Liver (tissue), 9 donors: ENCODE data around the gene TMX2. TPM values are rescaled to one million over a fixed set of nuclear protein-coding genes. Genes with fewer than 3 reads are reported as not detected.
A peak's percentile ranks its signal among the peaks of the same experiment; 100 is the strongest.

ENCODE experiments used
- DNase-seq: peaks from one replicate; pipeline ENCODE4 v3.0.0-alpha.2; 2017; ENCODE audit warnings: low spot score
- H3K27ac ChIP-seq, 2 donors: one replicate each; pipeline ENCODE4 v1.7.0; 2013; ENCODE audit warnings: inconsistent platforms in 2 of 2, low read length in 2 of 2, control low read depth in 1 of 2, low read depth in 1 of 2, mild to moderate bottlenecking in 1 of 2
- H3K27me3 ChIP-seq, 4 donors: one replicate each; pipeline versions ENCODE4 v1.6.1 to v1.7.0; 2013; ENCODE audit warnings: low read length in 3 of 4, inconsistent platforms in 1 of 4, mild to moderate bottlenecking in 1 of 4, moderate library complexity in 1 of 4; ENCODE audit not compliant: control insufficient read depth in 4 of 4, insufficient read depth in 4 of 4
- H3K36me3 ChIP-seq, 4 donors: one replicate each; pipeline versions ENCODE4 v1.6.1 to v1.7.0; 2013; ENCODE audit warnings: low read length in 3 of 4, mild to moderate bottlenecking in 3 of 4, low read depth in 1 of 4, moderate library complexity in 1 of 4; ENCODE audit not compliant: control insufficient read depth in 4 of 4, insufficient read depth in 3 of 4
- H3K4me1 ChIP-seq, 4 donors: one replicate each; pipeline versions ENCODE4 v1.6.1 to v1.7.0; 2013; ENCODE audit warnings: low read length in 3 of 4, mild to moderate bottlenecking in 3 of 4, moderate library complexity in 1 of 4; ENCODE audit not compliant: control insufficient read depth in 4 of 4, insufficient read depth in 4 of 4
- H3K4me3 ChIP-seq, 3 donors: one replicate each; pipeline versions ENCODE4 v1.6.1 to v1.7.0; 2013; ENCODE audit warnings: low read length in 3 of 3, control low read depth in 1 of 3, low read depth in 1 of 3, mild to moderate bottlenecking in 1 of 3
- H3K9ac ChIP-seq, 2 donors: one replicate each; pipeline ENCODE4 v1.7.0; 2013; ENCODE audit warnings: low read length in 2 of 2, mild to moderate bottlenecking in 2 of 2, moderate library complexity in 2 of 2, control low read depth in 1 of 2, low read depth in 1 of 2
- H3K9me3 ChIP-seq, 4 donors: one replicate each; pipeline versions ENCODE4 v1.6.1 to v1.7.0; 2013; ENCODE audit warnings: low read length in 3 of 4; ENCODE audit not compliant: control insufficient read depth in 4 of 4
- EGR1 ChIP-seq, 2 donors: IDR thresholded peaks; 2 replicates each; pipeline ENCODE4 v1.6.1; 2016 to 2018; ENCODE audit warnings: antibody characterized with exemption in 2 of 2, low read depth in 2 of 2
- FOXA1 ChIP-seq: IDR thresholded peaks from 2 replicates; pipeline ENCODE4 v1.6.1; 2016; ENCODE audit warnings: antibody characterized with exemption
- FOXA2 ChIP-seq: IDR thresholded peaks from 2 replicates; pipeline ENCODE4 v1.6.1; 2016; ENCODE audit warnings: antibody characterized with exemption
- GABPA ChIP-seq, 2 donors: IDR thresholded peaks in 1 of 2; conservative IDR thresholded peaks in 1 of 2; 2 replicates each; pipeline ENCODE4 v1.6.1; 2016; ENCODE audit warnings: antibody characterized with exemption in 2 of 2, mild to moderate bottlenecking in 1 of 2, moderate library complexity in 1 of 2
- HNF4A ChIP-seq, 2 donors: conservative IDR thresholded peaks; 2 replicates each; pipeline ENCODE4 v1.6.1; 2016; ENCODE audit warnings: antibody characterized with exemption in 2 of 2, mild to moderate bottlenecking in 2 of 2
- JUND ChIP-seq, 2 donors: IDR thresholded peaks; 2 replicates each; pipeline ENCODE4 v1.6.1; 2016; ENCODE audit warnings: antibody characterized with exemption in 2 of 2
- RAD21 ChIP-seq, 2 donors: IDR thresholded peaks; 2 replicates each; pipeline ENCODE4 v1.6.1; 2016; ENCODE audit warnings: antibody characterized with exemption in 2 of 2, mild to moderate bottlenecking in 2 of 2
- REST ChIP-seq: IDR thresholded peaks from 2 replicates; pipeline ENCODE4 v1.6.1; 2016; ENCODE audit warnings: antibody characterized with exemption, mild to moderate bottlenecking
- RXRA ChIP-seq, 2 donors: IDR thresholded peaks; 2 replicates each; pipeline ENCODE4 v1.6.1; 2017 to 2018; ENCODE audit warnings: antibody characterized with exemption in 2 of 2, mild to moderate bottlenecking in 1 of 2
- SP1 ChIP-seq: IDR thresholded peaks from 2 replicates; pipeline ENCODE4 v1.6.1; 2018; ENCODE audit warnings: antibody characterized with exemption, mild to moderate bottlenecking
- TAF1 ChIP-seq: conservative IDR thresholded peaks from 2 replicates; pipeline ENCODE4 v1.6.1; 2016; ENCODE audit warnings: antibody characterized with exemption, mild to moderate bottlenecking
- YY1 ChIP-seq: IDR thresholded peaks from 2 replicates; pipeline ENCODE4 v1.6.1; 2016; ENCODE audit warnings: antibody characterized with exemption, mild to moderate bottlenecking
- ZBTB33 ChIP-seq: IDR thresholded peaks from 2 replicates; pipeline ENCODE4 v1.6.1; 2016; ENCODE audit warnings: antibody characterized with exemption
- WGBS: extraction: QIAGEN DNeasy Blood & Tissue Kit; methylation state at CpG from one replicate; pipeline ENCODE4 v1.1.7; 2013; 5-methylcytosine and 5-hydroxymethylcytosine counted together
- polyA plus RNA-seq, 2 donors: library from polyadenylated mRNA; stranded (reverse) in 1 of 2; unstranded in 1 of 2; fragments of 200-250 nt in 1 of 2; fragments of >200 nt in 1 of 2; fragmentation: Nextera tagmentation in 1 of 2; extraction: Ambion mirVana in 1 of 2; gene quantifications; one replicate each; pipeline versions ENCODE4 v1.2.1 to v1.2.3, GENCODE V29; 2013 to 2015
- total RNA-seq, 2 donors: library from RNA; depleted of rRNA; stranded (reverse); fragments of >200 nt; gene quantifications; one replicate each; pipeline ENCODE4 v1.2.3, GENCODE V29; 2014
- TF ChIP-seq, protein P1 (sequence below): IDR thresholded peaks from 2 replicates; pipeline ENCODE4 v1.6.1; 2016; ENCODE audit warnings: antibody characterized with exemption
- TF ChIP-seq, protein P2 (sequence below): IDR thresholded peaks from 2 replicates; pipeline ENCODE4 v1.6.1; 2016; ENCODE audit warnings: antibody characterized with exemption
- TF ChIP-seq, protein P3 (sequence below): fragments of 150-350 bp; IDR thresholded peaks from 2 replicates; pipeline ENCODE4 v1.5.1; 2017; ENCODE audit warnings: improper control_type of control experiment, low read depth, low read length; ENCODE audit not compliant: missing input control
- donor health status: healthy.
- donor health status: healthy.
- donor health status: healthy.
- donor health status: healthy.
- donor health status: healthy.

TMX2 gene
- total and polyA plus RNA-seq, 4 donors = 43.3 to 70.9 (median 59.1) TPM

DNA sequence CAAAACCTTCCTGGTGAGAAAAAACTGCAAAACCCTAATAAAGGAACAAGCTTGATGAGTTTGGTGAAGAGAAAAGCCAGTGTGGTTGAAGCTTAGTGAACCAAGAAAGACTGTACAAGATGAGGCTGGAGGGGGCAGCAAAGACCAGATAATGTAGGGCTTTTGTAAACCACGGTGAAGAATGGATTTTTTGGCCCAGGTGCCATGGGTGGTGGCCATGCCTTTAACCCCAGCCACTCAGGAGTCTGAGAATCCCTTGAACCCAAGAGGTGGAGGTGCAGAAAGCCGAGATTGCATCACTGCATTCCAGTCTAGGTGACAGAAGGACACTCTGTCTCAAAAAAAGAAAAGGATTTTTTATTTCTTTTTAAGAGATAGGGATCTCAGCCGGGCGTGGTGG, 49.5 kb upstream of the TMX2 start:
- Histone ChIP-seq H3K4me1 (peaks cover 3 to 22% (median 15%) of the 10 kb centered on the region in 4 donors), H3K9ac (no peak overlapping the region), H3K27ac (no peak overlapping the region), H3K27me3 (no peaks in the 10 kb centered on the region), H3K36me3 (peaks cover 9 to 25% (median 16%) of the 10 kb centered on the region in 4 donors), H3K4me3 (no peak overlapping the region), H3K9me3 (no peaks in the 10 kb centered on the region)
- WGBS = 71% methylated on average over 4 of the region's 4 CpGs
- DNase-seq = no peak
- TF ChIP-seq RAD21 (IDR thresholded peaks at IDR 0.05) (peak; percentile 39 to 58), FOXA2 (no peak)
- TF ChIP-seq, protein P1, sequence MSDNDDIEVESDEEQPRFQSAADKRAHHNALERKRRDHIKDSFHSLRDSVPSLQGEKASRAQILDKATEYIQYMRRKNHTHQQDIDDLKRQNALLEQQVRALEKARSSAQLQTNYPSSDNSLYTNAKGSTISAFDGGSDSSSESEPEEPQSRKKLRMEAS = no peak

DNA sequence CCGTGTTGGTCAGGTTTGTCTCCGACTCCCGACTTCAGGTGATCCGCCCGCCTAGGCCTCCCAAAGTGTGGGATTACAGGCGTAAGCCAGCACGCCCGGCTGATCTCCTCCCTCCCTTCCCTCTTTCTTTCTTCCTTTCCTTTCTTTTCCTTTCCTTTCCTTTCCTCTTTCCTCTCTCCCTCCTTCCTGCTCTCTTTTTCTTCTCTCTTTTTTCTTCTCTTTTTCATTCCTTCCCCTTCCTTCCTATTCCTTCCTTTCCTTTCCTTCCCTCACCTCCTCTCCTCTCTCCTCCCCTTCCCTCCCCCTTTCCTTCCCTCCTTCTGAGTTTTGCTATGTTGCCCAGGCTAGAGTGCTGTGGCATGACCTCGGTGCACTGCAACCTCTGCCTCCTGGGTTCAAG, 48.4 kb upstream of the TMX2 start:
- H3K4me3 ChIP-seq = no peak overlapping the region
- no peaks in the 10 kb centered on the region for H3K9me3 ChIP-seq
- H3K4me1 ChIP-seq = peaks cover 0 to 14% (median 11%) of the 10 kb centered on the region in 4 donors
- TF ChIP-seq HNF4A (conservative IDR thresholded peaks at IDR 0.05) = no peak
- TF ChIP-seq TAF1 = no peak
- TF ChIP-seq, protein P2, sequence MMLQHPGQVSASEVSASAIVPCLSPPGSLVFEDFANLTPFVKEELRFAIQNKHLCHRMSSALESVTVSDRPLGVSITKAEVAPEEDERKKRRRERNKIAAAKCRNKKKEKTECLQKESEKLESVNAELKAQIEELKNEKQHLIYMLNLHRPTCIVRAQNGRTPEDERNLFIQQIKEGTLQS = no peak
- no peak for TF ChIP-seq YY1
- TF ChIP-seq REST = no peak
- TF ChIP-seq, protein P3, sequence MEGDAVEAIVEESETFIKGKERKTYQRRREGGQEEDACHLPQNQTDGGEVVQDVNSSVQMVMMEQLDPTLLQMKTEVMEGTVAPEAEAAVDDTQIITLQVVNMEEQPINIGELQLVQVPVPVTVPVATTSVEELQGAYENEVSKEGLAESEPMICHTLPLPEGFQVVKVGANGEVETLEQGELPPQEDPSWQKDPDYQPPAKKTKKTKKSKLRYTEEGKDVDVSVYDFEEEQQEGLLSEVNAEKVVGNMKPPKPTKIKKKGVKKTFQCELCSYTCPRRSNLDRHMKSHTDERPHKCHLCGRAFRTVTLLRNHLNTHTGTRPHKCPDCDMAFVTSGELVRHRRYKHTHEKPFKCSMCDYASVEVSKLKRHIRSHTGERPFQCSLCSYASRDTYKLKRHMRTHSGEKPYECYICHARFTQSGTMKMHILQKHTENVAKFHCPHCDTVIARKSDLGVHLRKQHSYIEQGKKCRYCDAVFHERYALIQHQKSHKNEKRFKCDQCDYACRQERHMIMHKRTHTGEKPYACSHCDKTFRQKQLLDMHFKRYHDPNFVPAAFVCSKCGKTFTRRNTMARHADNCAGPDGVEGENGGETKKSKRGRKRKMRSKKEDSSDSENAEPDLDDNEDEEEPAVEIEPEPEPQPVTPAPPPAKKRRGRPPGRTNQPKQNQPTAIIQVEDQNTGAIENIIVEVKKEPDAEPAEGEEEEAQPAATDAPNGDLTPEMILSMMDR = no peak
- TF ChIP-seq EGR1 (IDR thresholded peaks at IDR 0.05; ENCODE audit: low read depth in 2 of 2) = no peak
- TF ChIP-seq SP1 = no peak
- TF ChIP-seq ZBTB33 = no peak
- TF ChIP-seq GABPA (IDR thresholded peaks at IDR 0.05 in 1 of 2, conservative IDR thresholded peaks at IDR 0.05 in 1 of 2) = no peak
- no peak for TF ChIP-seq FOXA1
- no peak for TF ChIP-seq JUND (IDR thresholded peaks at IDR 0.05)
- no peak for TF ChIP-seq RXRA (IDR thresholded peaks at IDR 0.05)
- TF ChIP-seq FOXA2 = no peak
- no peak for TF ChIP-seq RAD21 (IDR thresholded peaks at IDR 0.05)
- no peaks in the 10 kb centered on the region for H3K27me3 ChIP-seq
- DNase-seq = no peak
- peaks cover 9 to 25% (median 16%) of the 10 kb centered on the region in 4 donors for H3K36me3 ChIP-seq
- no peak overlapping the region for H3K9ac ChIP-seq
- H3K27ac ChIP-seq = no peak overlapping the region
- 83% methylated on average over 9 of the region's 9 CpGs for WGBS
